WTC11 (cell line): ENCODE measurements around the gene UNC79. TPM values are rescaled to one million over a fixed set of nuclear protein-coding genes. Genes with fewer than 3 reads are reported as not detected.
"Not testable (repeated sequence)": the region's sequence is repeated elsewhere in the genome, so short reads cannot be mapped to it uniquely, and the experiment has no call there.

Experiments used
- ATAC-seq: fragments of 200-7000 bp; cut with Tn5 transposase; 2 replicates; pipeline ENCODE4 v1.10.0; 2021; ENCODE audit warnings: mild to moderate bottlenecking, moderate library complexity
- CTCF ChIA-PET: fragments of 300-600 bp; sonication (Branson Sonifier 250); formaldehyde crosslinking; loops from one replicate; lab custom pipeline; 2021; ENCODE audit warnings: antibody characterized with exemption; lab: Charles Lee
- POLR2A ChIA-PET: fragments of 350-600 bp; sonication (Branson Sonifier 250); formaldehyde crosslinking; loops from one replicate; lab custom pipeline; 2021; ENCODE audit warnings: antibody characterized with exemption; lab: Charles Lee
- DNase-seq: peaks from one replicate; pipeline ENCODE4 v3.0.0; 2021; ENCODE audit warnings: low spot score
- H3K27ac Mint-ChIP-seq: 2 replicates; pipeline ENCODE4 v1.8.0; 2021; ENCODE audit warnings: mixed read lengths
- H3K27me3 Mint-ChIP-seq: 2 replicates; pipeline ENCODE4 v1.8.0; 2021; ENCODE audit warnings: low read depth, mild to moderate bottlenecking, moderate library complexity, mixed read lengths
- H3K36me3 Mint-ChIP-seq: 2 replicates; pipeline ENCODE4 v1.8.0; 2021; ENCODE audit warnings: mixed read lengths
- H3K4me1 Mint-ChIP-seq: 2 replicates; pipeline ENCODE4 v1.8.0; 2022; ENCODE audit warnings: mixed read lengths
- H3K4me3 Mint-ChIP-seq: 2 replicates; pipeline ENCODE4 v1.8.0; 2021; ENCODE audit warnings: mild to moderate bottlenecking, moderate library complexity, mixed read lengths
- H3K9me3 Mint-ChIP-seq: 2 replicates; pipeline ENCODE4 v1.8.0; 2021; ENCODE audit warnings: mixed read lengths
- ATF1 ChIP-seq: sonication (generic); formaldehyde crosslinking; IDR thresholded peaks from 2 replicates; pipeline ENCODE4 v1.8.1; 2023; ENCODE audit warnings: mild to moderate bottlenecking, moderate library complexity, missing genetic modification reagents
- CREB1 ChIP-seq: sonication (generic); formaldehyde crosslinking; IDR thresholded peaks from 2 replicates; pipeline ENCODE4 v1.8.0; 2023; ENCODE audit warnings: mild to moderate bottlenecking, missing genetic modification reagents
- CTCF ChIP-seq: fragments of 200-600 bp; IDR thresholded peaks from 2 replicates; pipeline ENCODE4 v1.8.0; 2022; ENCODE audit warnings: antibody characterized with exemption
- E2F1 ChIP-seq: sonication (generic); formaldehyde crosslinking; IDR thresholded peaks from 2 replicates; pipeline ENCODE4 v1.8.0; 2022; ENCODE audit warnings: mild to moderate bottlenecking, missing genetic modification reagents
- E2F5 ChIP-seq: sonication (generic); formaldehyde crosslinking; IDR thresholded peaks from 2 replicates; pipeline ENCODE4 v1.8.1; 2022; ENCODE audit warnings: mild to moderate bottlenecking, moderate library complexity, missing genetic modification reagents
- ETV6 ChIP-seq: sonication (generic); formaldehyde crosslinking; IDR thresholded peaks from 2 replicates; pipeline ENCODE4 v1.8.1; 2022; ENCODE audit warnings: mild to moderate bottlenecking, missing genetic modification reagents
- FOXP1 ChIP-seq: sonication (generic); formaldehyde crosslinking; IDR thresholded peaks from 2 replicates; pipeline ENCODE4 v1.8.0; 2022; ENCODE audit warnings: missing genetic modification reagents, mild to moderate bottlenecking, moderate library complexity, borderline replicate concordance
- KAT7 ChIP-seq: sonication (generic); formaldehyde crosslinking; IDR thresholded peaks from 2 replicates; pipeline ENCODE4 v1.8.1; 2023; ENCODE audit warnings: missing genetic modification reagents, mild to moderate bottlenecking, borderline replicate concordance
- OVOL2 ChIP-seq: fragments of 250-450 bp; sonication (Bioruptor Pico); IDR thresholded peaks from 2 replicates; pipeline ENCODE4 v1.9.0; 2021; ENCODE audit warnings: mild to moderate bottlenecking, borderline replicate concordance
- PREB ChIP-seq: sonication (generic); formaldehyde crosslinking; IDR thresholded peaks from 2 replicates; pipeline ENCODE4 v1.8.1; 2022; ENCODE audit warnings: mild to moderate bottlenecking, missing genetic modification reagents, moderate library complexity, borderline replicate concordance
- SMAD4 ChIP-seq: sonication (generic); formaldehyde crosslinking; IDR thresholded peaks from 2 replicates; pipeline ENCODE4 v1.8.0; 2022; ENCODE audit warnings: mild to moderate bottlenecking, missing genetic modification reagents
- ZNF121 ChIP-seq: sonication (generic); formaldehyde crosslinking; IDR thresholded peaks from 2 replicates; pipeline ENCODE4 v1.8.0; 2023; ENCODE audit warnings: missing genetic modification reagents
- ZNF219 ChIP-seq: sonication (generic); formaldehyde crosslinking; IDR thresholded peaks from 2 replicates; pipeline ENCODE4 v1.8.0; 2023; ENCODE audit warnings: missing genetic modification reagents, mild to moderate bottlenecking, borderline replicate concordance
- ZNF416 ChIP-seq: fragments of 250-450 bp; sonication (Bioruptor Pico); IDR thresholded peaks from 2 replicates; pipeline ENCODE4 v1.9.0; 2021; ENCODE audit warnings: mild to moderate bottlenecking, inconsistent platforms
- total RNA-seq: library from RNA; stranded (reverse); gene quantifications from 3 replicates; pipeline ENCODE4 v1.2.3, GENCODE V29; 2021
- TF ChIP-seq, protein P1 (sequence below): sonication (generic); formaldehyde crosslinking; IDR thresholded peaks from 2 replicates; pipeline ENCODE4 v1.8.0; 2023; ENCODE audit warnings: missing genetic modification reagents
- TF ChIP-seq, protein P2 (sequence below): sonication (generic); formaldehyde crosslinking; IDR thresholded peaks from 2 replicates; pipeline ENCODE4 v1.8.1; 2022; ENCODE audit warnings: low read depth, mild to moderate bottlenecking, moderate library complexity, missing genetic modification reagents, borderline replicate concordance
- TF ChIP-seq, protein P3 (sequence below): sonication (generic); formaldehyde crosslinking; IDR thresholded peaks from 2 replicates; pipeline ENCODE4 v1.8.0; 2022; ENCODE audit warnings: mild to moderate bottlenecking, missing genetic modification reagents
- TF ChIP-seq, protein P4 (sequence below): sonication (generic); formaldehyde crosslinking; conservative IDR thresholded peaks from 2 replicates; pipeline ENCODE4 v1.8.1; 2023; ENCODE audit warnings: mild to moderate bottlenecking, low read depth, missing genetic modification reagents, moderate library complexity

UNC79 gene
- total RNA-seq, 1 experiment from 2014 or later: 2.1 TPM

DNA sequence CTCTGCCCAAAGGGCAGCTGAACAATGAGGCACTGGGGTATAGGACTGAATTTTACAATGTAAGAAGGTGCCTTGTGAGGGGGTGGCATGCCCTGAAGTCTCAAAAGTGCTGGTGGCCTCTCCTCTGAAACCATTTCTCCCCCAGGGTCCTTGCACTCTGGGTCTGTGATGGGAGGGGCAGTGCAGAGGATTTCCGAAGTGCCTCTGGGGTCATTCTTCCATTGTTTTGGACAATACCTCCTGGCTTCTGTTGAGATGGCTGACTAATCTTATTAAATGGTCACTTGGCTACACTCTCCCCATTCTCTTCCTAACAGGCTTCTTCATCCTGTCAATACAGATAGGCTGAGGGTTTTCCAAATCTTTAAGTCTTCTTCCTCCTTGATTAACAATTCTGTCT is 59.3 kb downstream of the UNC79 start:
- TF ChIP-seq SMAD4 (CRISPR knock-in tag) (no peak), ZNF121 (CRISPR knock-in tag) (no peak), ETV6 (CRISPR knock-in tag) (no peak), PREB (CRISPR knock-in tag) (no peak), ZNF219 (no peak), E2F1 (CRISPR knock-in tag) (no peak), ATF1 (no peak)
- TF ChIP-seq, protein P1, sequence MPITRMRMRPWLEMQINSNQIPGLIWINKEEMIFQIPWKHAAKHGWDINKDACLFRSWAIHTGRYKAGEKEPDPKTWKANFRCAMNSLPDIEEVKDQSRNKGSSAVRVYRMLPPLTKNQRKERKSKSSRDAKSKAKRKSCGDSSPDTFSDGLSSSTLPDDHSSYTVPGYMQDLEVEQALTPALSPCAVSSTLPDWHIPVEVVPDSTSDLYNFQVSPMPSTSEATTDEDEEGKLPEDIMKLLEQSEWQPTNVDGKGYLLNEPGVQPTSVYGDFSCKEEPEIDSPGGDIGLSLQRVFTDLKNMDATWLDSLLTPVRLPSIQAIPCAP (CRISPR knock-in tag): no peak
- Mint-ChIP-seq H3K4me3 (no peak overlapping the region), H3K27ac (no peak overlapping the region), H3K4me1 (no peaks in the 10 kb centered on the region), H3K27me3 (no peaks in the 10 kb centered on the region), H3K36me3 (no peaks in the 10 kb centered on the region), H3K9me3 (peaks cover 8% of the 10 kb centered on the region; the same call in 1 of the 2 replicates)
- DNase-seq (no peak), ATAC-seq (no peak)
- POLR2A ChIA-PET: no interaction called here
- CTCF ChIA-PET: no interaction called here

GRCh38 chr14:93493054-93493453 is 62.3 kb downstream of the UNC79 start:
- H3K36me3 Mint-ChIP-seq: no peaks in the 10 kb centered on the region
- H3K4me1 Mint-ChIP-seq: no peaks in the 10 kb centered on the region
- peaks cover 8% of the 10 kb centered on the region; the same call in 1 of the 2 replicates for H3K9me3 Mint-ChIP-seq
- ChIA-PET CTCF (no interaction called here), POLR2A (no interaction called here)
- no peak overlapping the region for H3K27ac Mint-ChIP-seq
- DNase-seq: no peak
- no peak overlapping the region for H3K4me3 Mint-ChIP-seq
- ATAC-seq: no peak
- TF ChIP-seq CTCF (no peak), E2F5 (no peak), CREB1 (CRISPR knock-in tag) (no peak), ZNF416 (no peak), KAT7 (CRISPR knock-in tag) (no peak), OVOL2 (CRISPR knock-in tag) (no peak), FOXP1 (no peak)
- TF ChIP-seq, protein P2, sequence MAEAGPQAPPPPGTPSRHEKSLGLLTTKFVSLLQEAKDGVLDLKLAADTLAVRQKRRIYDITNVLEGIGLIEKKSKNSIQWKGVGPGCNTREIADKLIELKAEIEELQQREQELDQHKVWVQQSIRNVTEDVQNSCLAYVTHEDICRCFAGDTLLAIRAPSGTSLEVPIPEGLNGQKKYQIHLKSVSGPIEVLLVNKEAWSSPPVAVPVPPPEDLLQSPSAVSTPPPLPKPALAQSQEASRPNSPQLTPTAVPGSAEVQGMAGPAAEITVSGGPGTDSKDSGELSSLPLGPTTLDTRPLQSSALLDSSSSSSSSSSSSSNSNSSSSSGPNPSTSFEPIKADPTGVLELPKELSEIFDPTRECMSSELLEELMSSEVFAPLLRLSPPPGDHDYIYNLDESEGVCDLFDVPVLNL (CRISPR knock-in tag): no peak
- TF ChIP-seq, protein P3, sequence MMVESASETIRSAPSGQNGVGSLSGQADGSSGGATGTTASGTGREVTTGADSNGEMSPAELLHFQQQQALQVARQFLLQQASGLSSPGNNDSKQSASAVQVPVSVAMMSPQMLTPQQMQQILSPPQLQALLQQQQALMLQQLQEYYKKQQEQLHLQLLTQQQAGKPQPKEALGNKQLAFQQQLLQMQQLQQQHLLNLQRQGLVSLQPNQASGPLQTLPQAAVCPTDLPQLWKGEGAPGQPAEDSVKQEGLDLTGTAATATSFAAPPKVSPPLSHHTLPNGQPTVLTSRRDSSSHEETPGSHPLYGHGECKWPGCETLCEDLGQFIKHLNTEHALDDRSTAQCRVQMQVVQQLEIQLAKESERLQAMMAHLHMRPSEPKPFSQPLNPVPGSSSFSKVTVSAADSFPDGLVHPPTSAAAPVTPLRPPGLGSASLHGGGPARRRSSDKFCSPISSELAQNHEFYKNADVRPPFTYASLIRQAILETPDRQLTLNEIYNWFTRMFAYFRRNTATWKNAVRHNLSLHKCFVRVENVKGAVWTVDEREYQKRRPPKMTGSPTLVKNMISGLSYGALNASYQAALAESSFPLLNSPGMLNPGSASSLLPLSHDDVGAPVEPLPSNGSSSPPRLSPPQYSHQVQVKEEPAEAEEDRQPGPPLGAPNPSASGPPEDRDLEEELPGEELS (CRISPR knock-in tag): no peak
- TF ChIP-seq, protein P4, sequence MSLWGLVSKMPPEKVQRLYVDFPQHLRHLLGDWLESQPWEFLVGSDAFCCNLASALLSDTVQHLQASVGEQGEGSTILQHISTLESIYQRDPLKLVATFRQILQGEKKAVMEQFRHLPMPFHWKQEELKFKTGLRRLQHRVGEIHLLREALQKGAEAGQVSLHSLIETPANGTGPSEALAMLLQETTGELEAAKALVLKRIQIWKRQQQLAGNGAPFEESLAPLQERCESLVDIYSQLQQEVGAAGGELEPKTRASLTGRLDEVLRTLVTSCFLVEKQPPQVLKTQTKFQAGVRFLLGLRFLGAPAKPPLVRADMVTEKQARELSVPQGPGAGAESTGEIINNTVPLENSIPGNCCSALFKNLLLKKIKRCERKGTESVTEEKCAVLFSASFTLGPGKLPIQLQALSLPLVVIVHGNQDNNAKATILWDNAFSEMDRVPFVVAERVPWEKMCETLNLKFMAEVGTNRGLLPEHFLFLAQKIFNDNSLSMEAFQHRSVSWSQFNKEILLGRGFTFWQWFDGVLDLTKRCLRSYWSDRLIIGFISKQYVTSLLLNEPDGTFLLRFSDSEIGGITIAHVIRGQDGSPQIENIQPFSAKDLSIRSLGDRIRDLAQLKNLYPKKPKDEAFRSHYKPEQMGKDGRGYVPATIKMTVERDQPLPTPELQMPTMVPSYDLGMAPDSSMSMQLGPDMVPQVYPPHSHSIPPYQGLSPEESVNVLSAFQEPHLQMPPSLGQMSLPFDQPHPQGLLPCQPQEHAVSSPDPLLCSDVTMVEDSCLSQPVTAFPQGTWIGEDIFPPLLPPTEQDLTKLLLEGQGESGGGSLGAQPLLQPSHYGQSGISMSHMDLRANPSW: no peak
- no peaks in the 10 kb centered on the region for H3K27me3 Mint-ChIP-seq

DNA sequence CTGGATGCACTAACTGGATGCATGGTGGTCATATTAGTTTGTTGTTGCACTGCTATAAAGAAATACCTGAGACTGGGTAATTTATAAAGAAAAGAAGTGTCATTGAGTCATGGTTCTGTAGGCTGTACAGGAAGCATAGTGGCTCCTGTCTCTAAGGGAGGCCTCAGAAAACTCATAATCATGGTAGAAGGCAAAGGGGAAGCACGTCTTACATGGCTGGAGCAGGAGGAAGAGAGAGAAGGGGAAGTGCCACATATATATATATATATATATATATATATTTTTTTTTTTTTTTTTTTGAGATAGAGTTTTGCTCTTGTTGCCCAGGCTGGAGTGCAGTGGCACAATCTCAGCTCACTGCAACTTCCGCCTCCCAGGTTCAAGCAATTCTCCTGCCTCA is 62.9 kb downstream of the UNC79 start:
- POLR2A ChIA-PET, CTCF ChIA-PET, ATAC-seq, H3K27me3 Mint-ChIP-seq, H3K4me1 Mint-ChIP-seq, H3K27ac Mint-ChIP-seq, H3K4me3 Mint-ChIP-seq, DNase-seq, H3K9me3 Mint-ChIP-seq, H3K36me3 Mint-ChIP-seq: not testable (repeated sequence)
